Measurements from ENCODE around the gene PIGH.

GRCh38 chr14:67630938-67631337 is 30.9 kb upstream of the PIGH start:
- TF ChIP-seq CTCF (conservative IDR thresholded peaks at IDR 0.05) (no peak), EZH2 (IDR thresholded peaks at IDR 0.05; ENCODE audit: low read depth) (no peak)
